ENCODE data around the gene DPYSL4.

Gene DPYSL4

GRCh38 chr10:132178672-132179545 is 7.8 kb upstream of the DPYSL4 start:
- Histone ChIP-seq H4K20me1 (ENCODE audit: insufficient read depth) (no peaks in the 10 kb centered on the region), H3K4me3 (IDR thresholded peaks at IDR 0.05; ENCODE audit: insufficient read depth, low read depth, low read length) (no peak overlapping the region), H3K79me2 (ENCODE audit: insufficient read depth, low read depth) (no peaks in the 10 kb centered on the region), H3K27me3 (ENCODE audit: insufficient read depth, low read depth) (no peaks in the 10 kb centered on the region; the same call in 1 of the 2 replicates), H2AFZ (ENCODE audit: low read depth) (no peak overlapping the region), H3K27ac (no peak overlapping the region), H3K36me3 (ENCODE audit: insufficient read depth) (no peaks in the 10 kb centered on the region), H3K4me2 (no peak overlapping the region), H3K9ac (no peak overlapping the region), H3K4me1 (ENCODE audit: low read depth, poor library complexity, severe bottlenecking) (no peaks in the 10 kb centered on the region)
- TF ChIP-seq CTCF (conservative IDR thresholded peaks at IDR 0.05; ENCODE audit: low read depth, low read length): no peak

GRCh38 chr10:132179551-132180392 is 7.0 kb upstream of the DPYSL4 start:
- Histone ChIP-seq H3K4me1 (ENCODE audit: low read depth, poor library complexity, severe bottlenecking) (no peaks in the 10 kb centered on the region), H3K36me3 (ENCODE audit: insufficient read depth) (no peaks in the 10 kb centered on the region), H4K20me1 (ENCODE audit: insufficient read depth) (no peaks in the 10 kb centered on the region), H3K27ac (no peak overlapping the region), H3K79me2 (ENCODE audit: insufficient read depth, low read depth) (no peaks in the 10 kb centered on the region), H3K4me3 (IDR thresholded peaks at IDR 0.05; ENCODE audit: insufficient read depth, low read depth, low read length) (no peak overlapping the region), H2AFZ (ENCODE audit: low read depth) (no peak overlapping the region), H3K9ac (no peak overlapping the region), H3K27me3 (ENCODE audit: insufficient read depth, low read depth) (no peaks in the 10 kb centered on the region; the same call in 1 of the 2 replicates), H3K4me2 (no peak overlapping the region)
- no peak for TF ChIP-seq CTCF (conservative IDR thresholded peaks at IDR 0.05; ENCODE audit: low read depth, low read length)

- no peaks in the 10 kb centered on the region for H3K79me2 ChIP-seq (ENCODE audit: insufficient read depth, low read depth)
- no peaks in the 10 kb centered on the region; the same call in 1 of the 2 replicates for H3K27me3 ChIP-seq (ENCODE audit: insufficient read depth, low read depth)
- no peak overlapping the region for H3K4me3 ChIP-seq (IDR thresholded peaks at IDR 0.05; ENCODE audit: insufficient read depth, low read depth, low read length)
- H3K4me1 ChIP-seq (ENCODE audit: low read depth, poor library complexity, severe bottlenecking): no peaks in the 10 kb centered on the region
- H3K9ac ChIP-seq: no peak overlapping the region
- H3K27ac ChIP-seq: no peak overlapping the region
- H4K20me1 ChIP-seq (ENCODE audit: insufficient read depth): no peaks in the 10 kb centered on the region
- H2AFZ ChIP-seq (ENCODE audit: low read depth): no peak overlapping the region
- no peak for TF ChIP-seq CTCF (conservative IDR thresholded peaks at IDR 0.05; ENCODE audit: low read depth, low read length)
- H3K36me3 ChIP-seq (ENCODE audit: insufficient read depth): no peaks in the 10 kb centered on the region
- H3K4me2 ChIP-seq: no peak overlapping the region
Measured at GRCh38 chr10:132180736-132181135, 6.0 kb upstream of the DPYSL4 start.

- H3K79me2 ChIP-seq (ENCODE audit: insufficient read depth, low read depth): no peaks in the 10 kb centered on the region
- no peaks in the 10 kb centered on the region for H4K20me1 ChIP-seq (ENCODE audit: insufficient read depth)
- no peak for TF ChIP-seq CTCF (conservative IDR thresholded peaks at IDR 0.05; ENCODE audit: low read depth, low read length)
- no peaks in the 10 kb centered on the region for H3K36me3 ChIP-seq (ENCODE audit: insufficient read depth)
- no peak overlapping the region for H3K4me3 ChIP-seq (IDR thresholded peaks at IDR 0.05; ENCODE audit: insufficient read depth, low read depth, low read length)
- no peak overlapping the region for H2AFZ ChIP-seq (ENCODE audit: low read depth)
- no peaks in the 10 kb centered on the region for H3K4me1 ChIP-seq (ENCODE audit: low read depth, poor library complexity, severe bottlenecking)
- no peak overlapping the region for H3K9ac ChIP-seq
- H3K27me3 ChIP-seq (ENCODE audit: insufficient read depth, low read depth): no peaks in the 10 kb centered on the region; the same call in 1 of the 2 replicates
- no peak overlapping the region for H3K4me2 ChIP-seq
- H3K27ac ChIP-seq: no peak overlapping the region
Measured at GRCh38 chr10:132181691-132182425, 4.9 kb upstream of the DPYSL4 start.
